ENCODE results near the gene WARS2. TPM values are rescaled to one million over a fixed set of nuclear protein-coding genes. Genes with fewer than 3 reads are reported as not detected.
"Not testable (repeated sequence)": the region's sequence is repeated elsewhere in the genome, so short reads cannot be mapped to it uniquely, and the experiment has no call there.

WARS2 gene
- total and polyA plus RNA-seq, 3 experiments from 2014 or later: 15.5 to 19.4 (median 18.1) TPM

DNA sequence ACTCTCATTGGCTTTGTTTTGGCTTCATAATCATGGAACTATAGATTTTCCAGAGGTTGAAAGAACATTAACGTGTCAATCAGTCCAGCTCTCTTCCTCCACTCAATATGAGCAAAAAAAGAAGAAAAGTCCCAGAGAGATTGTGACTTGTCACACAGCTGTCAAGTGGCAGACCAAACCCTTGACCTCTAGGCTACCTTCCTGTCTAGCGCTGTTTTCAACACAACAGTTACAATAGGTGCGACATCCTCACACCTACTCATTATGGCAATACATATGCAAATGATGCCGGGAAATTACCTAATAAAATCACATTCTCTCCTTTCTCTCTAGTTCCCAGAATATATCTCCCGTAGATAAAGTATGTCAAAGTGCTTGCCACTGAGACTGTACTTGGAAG, 1.1 kb downstream of the WARS2 start:
- H3K4me1 ChIP-seq (ENCODE audit: insufficient read depth, low read length): peaks cover 14% of the 10 kb centered on the region
- no peaks in the 10 kb centered on the region for H3K27me3 Mint-ChIP-seq
- peak overlapping the region; percentile 100 for H3K27ac ChIP-seq (ENCODE audit: low read depth, low read length)
- H3K4me3 ChIP-seq (ENCODE audit: low read length): peak overlapping the region; percentile 78
- ChIA-PET POLR2A (interaction anchor here (0.5 kb wide), 1 partner anchor 126 kb away, joined by 3 read pairs; no protein-coding TSS in a partner anchor), CTCF (no interaction called here)
- no peak overlapping the region for H3K27ac Mint-ChIP-seq
- peaks cover 0 to 4% (median 3%) of the 10 kb centered on the region in 3 donors for H3K36me3 Mint-ChIP-seq
- H3K27me3 ChIP-seq (ENCODE audit: insufficient read depth, low read length, poor library complexity, severe bottlenecking): no peaks in the 10 kb centered on the region
- no peaks in the 10 kb centered on the region for H3K36me3 ChIP-seq (ENCODE audit: insufficient read depth, low read length)
- peak; percentile 37 to 80 (median 61) for DNase-seq
- peaks cover 13 to 37% (median 17%) of the 10 kb centered on the region in 3 donors for H3K4me1 Mint-ChIP-seq
- no peaks in the 10 kb centered on the region for H3K9me3 ChIP-seq (ENCODE audit: low read length)
- no peaks in the 10 kb centered on the region for H3K9me3 Mint-ChIP-seq
- H3K4me3 Mint-ChIP-seq: no peak overlapping the region

DNA sequence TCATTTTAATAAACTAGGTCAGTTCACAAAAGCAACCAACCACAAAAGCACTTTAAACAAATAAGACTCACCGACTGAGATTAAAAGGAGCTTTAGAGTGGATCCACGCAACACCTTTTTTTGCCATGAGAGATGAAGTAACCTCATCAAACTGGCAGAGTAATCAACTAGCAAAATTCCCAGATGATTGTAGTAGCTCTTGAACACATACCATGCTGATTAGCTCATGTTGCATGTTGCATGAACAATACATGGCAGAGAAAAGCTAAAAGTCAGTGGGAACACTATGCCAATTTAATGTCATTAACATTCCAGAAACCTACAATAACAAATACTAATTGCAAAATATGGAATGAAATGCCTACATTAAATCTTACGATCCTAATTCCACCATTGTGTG, 4.1 kb downstream of the WARS2 start:
- H3K27ac Mint-ChIP-seq: peak overlapping the region in 1 of 8 donors; percentile 77
- CTCF ChIA-PET: no interaction called here
- H3K4me3 Mint-ChIP-seq: no peak overlapping the region
- no peaks in the 10 kb centered on the region for H3K27me3 Mint-ChIP-seq
- Histone ChIP-seq H3K27me3 (ENCODE audit: insufficient read depth, low read length, poor library complexity, severe bottlenecking) (no peaks in the 10 kb centered on the region), H3K9me3 (ENCODE audit: low read length) (no peaks in the 10 kb centered on the region), H3K27ac (ENCODE audit: low read depth, low read length) (no peak overlapping the region), H3K4me1 (ENCODE audit: insufficient read depth, low read length) (peaks cover 14% of the 10 kb centered on the region), H3K4me3 (ENCODE audit: low read length) (no peak overlapping the region), H3K36me3 (ENCODE audit: insufficient read depth, low read length) (no peaks in the 10 kb centered on the region)
- peaks cover 2 to 5% (median 4%) of the 10 kb centered on the region in 3 donors for H3K36me3 Mint-ChIP-seq
- peaks cover 3 to 7% (median 4%) of the 10 kb centered on the region in 3 donors for H3K4me1 Mint-ChIP-seq
- POLR2A ChIA-PET: no interaction called here
- no peaks in the 10 kb centered on the region for H3K9me3 Mint-ChIP-seq
- no peak for DNase-seq

DNA sequence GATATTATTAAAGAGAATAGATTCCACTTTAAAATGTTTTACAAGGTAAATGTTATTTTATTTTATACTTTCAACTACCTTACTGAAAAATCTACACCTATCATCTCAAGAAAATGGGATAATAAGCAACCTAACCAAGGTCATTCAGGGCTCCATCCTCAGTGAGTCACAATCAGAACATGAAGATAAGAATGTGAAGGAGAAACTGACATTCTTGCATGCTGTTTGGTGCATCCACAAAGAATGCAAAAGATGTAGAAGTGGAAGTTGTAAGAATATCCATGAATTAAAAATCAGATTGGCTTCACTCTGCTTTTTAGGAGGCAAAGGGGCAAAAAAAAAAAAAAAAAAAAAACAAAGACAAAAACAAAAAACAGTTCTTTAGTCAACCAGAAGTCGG, 6.5 kb downstream of the WARS2 start:
- Mint-ChIP-seq H3K9me3 (no peaks in the 10 kb centered on the region), H3K36me3 (peaks cover 4 to 14% (median 7%) of the 10 kb centered on the region in 3 donors), H3K4me1 (peaks cover 0 to 3% (median 3%) of the 10 kb centered on the region in 3 donors), H3K27ac (no peak overlapping the region), H3K27me3 (no peaks in the 10 kb centered on the region), H3K4me3 (no peak overlapping the region)
- DNase-seq: no peak
- Histone ChIP-seq H3K4me1 (ENCODE audit: insufficient read depth, low read length) (no peaks in the 10 kb centered on the region), H3K27ac (ENCODE audit: low read depth, low read length) (no peak overlapping the region), H3K36me3 (ENCODE audit: insufficient read depth, low read length) (no peaks in the 10 kb centered on the region), H3K9me3 (ENCODE audit: low read length) (no peaks in the 10 kb centered on the region), H3K4me3 (ENCODE audit: low read length) (no peak overlapping the region), H3K27me3 (ENCODE audit: insufficient read depth, low read length, poor library complexity, severe bottlenecking) (no peaks in the 10 kb centered on the region)
- CTCF ChIA-PET: no interaction called here
- POLR2A ChIA-PET: no interaction called here

DNA sequence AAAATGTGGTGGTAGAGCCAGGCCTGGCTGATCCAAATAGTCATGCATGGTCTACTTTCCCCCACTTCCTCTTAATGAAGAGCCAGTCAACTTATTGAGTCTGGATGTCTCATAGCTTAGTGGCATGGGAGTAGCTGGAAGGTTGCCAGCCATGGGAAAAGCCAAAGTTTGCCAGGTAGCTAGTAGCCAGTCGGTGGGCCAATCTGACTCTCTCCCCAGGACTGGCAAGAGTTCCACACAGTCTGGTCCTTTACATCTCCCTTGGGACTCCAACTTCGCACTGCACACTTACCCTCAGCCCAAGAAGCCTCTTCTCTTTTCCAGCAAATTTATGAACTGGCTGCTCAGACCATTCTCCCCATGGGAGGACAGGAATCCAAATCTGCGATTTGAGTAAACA, 8.3 kb downstream of the WARS2 start:
- Mint-ChIP-seq H3K4me1 (peaks cover 0 to 3% (median 0%) of the 10 kb centered on the region in 3 donors), H3K27me3 (no peaks in the 10 kb centered on the region), H3K4me3 (no peak overlapping the region), H3K36me3 (peaks cover 7 to 19% (median 7%) of the 10 kb centered on the region in 3 donors), H3K27ac (no peak overlapping the region), H3K9me3 (no peaks in the 10 kb centered on the region)
- Histone ChIP-seq H3K27me3 (ENCODE audit: insufficient read depth, low read length, poor library complexity, severe bottlenecking) (no peaks in the 10 kb centered on the region), H3K9me3 (ENCODE audit: low read length) (no peaks in the 10 kb centered on the region), H3K36me3 (ENCODE audit: insufficient read depth, low read length) (no peaks in the 10 kb centered on the region), H3K27ac (ENCODE audit: low read depth, low read length) (no peak overlapping the region), H3K4me3 (ENCODE audit: low read length) (no peak overlapping the region), H3K4me1 (ENCODE audit: insufficient read depth, low read length) (no peaks in the 10 kb centered on the region)
- ChIA-PET POLR2A (no interaction called here), CTCF (no interaction called here)
- DNase-seq: no peak

DNA sequence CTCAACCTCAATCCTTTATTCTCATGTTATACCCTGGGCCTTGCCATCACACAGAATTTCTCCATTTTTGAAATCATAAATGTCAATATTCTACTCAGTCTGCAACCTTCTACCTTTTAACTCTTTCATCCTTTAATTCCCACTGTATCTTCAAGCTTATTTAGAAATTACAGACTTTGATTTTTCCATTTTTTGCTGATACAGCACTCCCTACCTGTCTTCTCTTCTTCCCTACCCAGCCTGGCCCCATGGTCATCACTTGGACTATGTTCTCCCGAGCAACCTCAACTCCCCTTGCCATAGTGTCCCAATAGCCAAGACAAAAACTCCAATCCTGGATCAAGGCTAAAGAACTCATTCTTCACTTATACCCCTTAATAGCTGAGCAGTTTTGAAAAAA, 14.6 kb downstream of the WARS2 start:
- Histone ChIP-seq H3K27ac (ENCODE audit: low read depth, low read length) (no peak overlapping the region), H3K9me3 (ENCODE audit: low read length) (no peaks in the 10 kb centered on the region), H3K27me3 (ENCODE audit: insufficient read depth, low read length, poor library complexity, severe bottlenecking) (no peaks in the 10 kb centered on the region), H3K4me3 (ENCODE audit: low read length) (no peak overlapping the region), H3K36me3 (ENCODE audit: insufficient read depth, low read length) (no peaks in the 10 kb centered on the region), H3K4me1 (ENCODE audit: insufficient read depth, low read length) (no peaks in the 10 kb centered on the region)
- no peak overlapping the region for H3K4me3 Mint-ChIP-seq
- POLR2A ChIA-PET: no interaction called here
- peaks cover 0 to 5% (median 2%) of the 10 kb centered on the region in 3 donors for H3K4me1 Mint-ChIP-seq
- H3K27me3 Mint-ChIP-seq: no peaks in the 10 kb centered on the region
- DNase-seq: no peak
- CTCF ChIA-PET: no interaction called here
- peaks cover 0 to 10% (median 2%) of the 10 kb centered on the region in 5 donors for H3K9me3 Mint-ChIP-seq
- H3K27ac Mint-ChIP-seq: peak overlapping the region in 1 of 8 donors; percentile 59
- H3K36me3 Mint-ChIP-seq: peaks cover 13 to 54% (median 21%) of the 10 kb centered on the region in 3 donors

DNA sequence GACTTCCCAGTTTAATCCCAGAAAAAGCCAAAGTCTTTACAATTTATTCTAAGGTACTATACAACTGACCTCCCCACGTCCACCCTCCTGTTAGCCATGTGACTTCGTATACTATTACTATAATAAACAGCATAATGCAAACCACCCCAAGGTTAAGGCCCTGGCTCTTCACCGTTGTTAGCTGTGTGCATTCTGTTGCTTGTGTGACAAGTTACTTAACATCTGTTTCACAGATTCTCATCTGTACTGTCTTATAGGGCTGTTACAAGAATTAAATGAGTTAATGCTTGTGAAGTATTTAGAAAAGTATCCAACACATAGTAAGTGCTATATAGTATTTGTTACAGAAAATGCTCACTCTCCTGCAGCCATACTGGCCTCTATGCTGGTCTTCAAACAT, 15.7 kb downstream of the WARS2 start:
- POLR2A ChIA-PET: no interaction called here
- CTCF ChIA-PET: no interaction called here
- Histone ChIP-seq H3K9me3 (ENCODE audit: low read length) (no peaks in the 10 kb centered on the region), H3K4me3 (ENCODE audit: low read length) (no peak overlapping the region), H3K4me1 (ENCODE audit: insufficient read depth, low read length) (no peaks in the 10 kb centered on the region), H3K27ac (ENCODE audit: low read depth, low read length) (no peak overlapping the region), H3K36me3 (ENCODE audit: insufficient read depth, low read length) (no peaks in the 10 kb centered on the region), H3K27me3 (ENCODE audit: insufficient read depth, low read length, poor library complexity, severe bottlenecking) (no peaks in the 10 kb centered on the region)
- Mint-ChIP-seq H3K27ac (no peak overlapping the region), H3K36me3 (peaks cover 14 to 61% (median 21%) of the 10 kb centered on the region in 3 donors), H3K4me1 (peaks cover 2 to 5% (median 2%) of the 10 kb centered on the region in 3 donors), H3K9me3 (peaks cover 4 to 19% (median 7%) of the 10 kb centered on the region in 5 donors), H3K27me3 (no peaks in the 10 kb centered on the region), H3K4me3 (no peak overlapping the region)
- DNase-seq: no peak

DNA sequence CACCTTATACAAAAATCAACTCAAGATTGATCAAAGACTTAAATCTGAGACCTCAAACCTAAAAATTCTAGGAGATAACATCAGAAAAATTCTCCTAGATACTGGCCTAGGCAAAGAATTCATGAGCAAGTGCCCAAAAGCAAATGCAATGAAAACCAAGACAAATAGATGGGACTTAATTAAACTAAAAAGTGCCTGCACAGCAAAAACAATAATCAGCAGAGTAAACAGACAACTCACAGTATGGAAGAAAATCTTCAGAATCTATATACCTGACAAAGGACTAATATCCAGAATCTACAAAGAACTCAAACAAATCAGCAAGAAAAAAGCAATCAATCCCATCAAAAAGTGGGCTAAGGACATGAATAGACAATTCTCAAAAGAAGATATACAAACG, 18.6 kb downstream of the WARS2 start:
- POLR2A ChIA-PET: not testable (repeated sequence)

DNA sequence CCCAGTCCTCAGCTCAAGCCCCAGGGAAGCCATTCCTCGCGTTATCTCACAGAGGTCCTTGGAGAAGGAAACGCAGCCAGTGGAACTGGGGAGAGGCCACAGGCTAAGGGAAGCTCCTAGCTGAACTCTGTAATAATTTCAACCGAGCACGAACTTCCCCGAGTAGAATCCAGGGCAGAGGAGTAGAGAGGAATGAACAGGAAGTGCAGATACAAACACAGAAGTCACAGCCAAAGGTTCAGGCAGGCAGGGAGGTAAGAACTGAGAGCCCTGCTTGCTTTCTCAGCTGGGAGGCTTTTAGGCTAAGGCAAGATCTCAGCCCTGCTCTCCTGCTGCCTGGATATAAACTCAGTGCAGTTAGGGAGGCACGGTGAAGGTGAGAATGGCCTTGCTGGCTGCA, 23.7 kb downstream of the WARS2 start:
- H3K27ac ChIP-seq (ENCODE audit: low read depth, low read length): no peak overlapping the region
- H3K4me3 Mint-ChIP-seq: no peak overlapping the region
- H3K4me3 ChIP-seq (ENCODE audit: low read length): no peak overlapping the region
- H3K27me3 Mint-ChIP-seq: no peaks in the 10 kb centered on the region
- H3K36me3 ChIP-seq (ENCODE audit: insufficient read depth, low read length): no peaks in the 10 kb centered on the region
- POLR2A ChIA-PET: no interaction called here
- DNase-seq: no peak
- no peaks in the 10 kb centered on the region for H3K27me3 ChIP-seq (ENCODE audit: insufficient read depth, low read length, poor library complexity, severe bottlenecking)
- no peak overlapping the region for H3K27ac Mint-ChIP-seq
- H3K9me3 ChIP-seq (ENCODE audit: low read length): peaks cover 3% of the 10 kb centered on the region
- CTCF ChIA-PET: interaction anchor here (0.7 kb wide), 1 partner anchor 44 kb away, joined by 3 read pairs; no protein-coding TSS in a partner anchor
- H3K4me1 ChIP-seq (ENCODE audit: insufficient read depth, low read length): no peaks in the 10 kb centered on the region
- H3K4me1 Mint-ChIP-seq: peaks cover 0 to 5% (median 4%) of the 10 kb centered on the region in 3 donors
- H3K36me3 Mint-ChIP-seq: peaks cover 5 to 90% (median 6%) of the 10 kb centered on the region in 3 donors
- H3K9me3 Mint-ChIP-seq: peaks cover 8 to 44% (median 12%) of the 10 kb centered on the region in 5 donors

More for the DNA sequence above, 18.6 kb downstream of the WARS2 start:
- H3K4me3 ChIP-seq (ENCODE audit: low read length); H3K4me3 Mint-ChIP-seq; H3K27ac Mint-ChIP-seq; H3K4me1 ChIP-seq (ENCODE audit: insufficient read depth, low read length); CTCF ChIA-PET; H3K27me3 Mint-ChIP-seq; H3K9me3 ChIP-seq (ENCODE audit: low read length); DNase-seq; H3K27ac ChIP-seq (ENCODE audit: low read depth, low read length); H3K27me3 ChIP-seq (ENCODE audit: insufficient read depth, low read length, poor library complexity, severe bottlenecking); H3K4me1 Mint-ChIP-seq; H3K36me3 ChIP-seq (ENCODE audit: insufficient read depth, low read length): not testable (repeated sequence)
- Mint-ChIP-seq H3K36me3 (peaks cover 17 to 74% (median 18%) of the 10 kb centered on the region in 3 donors), H3K9me3 (peaks cover 8 to 39% (median 16%) of the 10 kb centered on the region in 5 donors)
